HUES64 (cell line): ENCODE data around the gene NHLRC4.

Experiments
- H3K27ac ChIP-seq: 2 replicates; pipeline ENCODE4 v1.7.0; 2013; ENCODE audit warnings: low read depth, low read length, inconsistent platforms
- H3K27me3 ChIP-seq: 2 replicates; pipeline ENCODE4 v1.6.1; 2013; ENCODE audit warnings: mild to moderate bottlenecking, low read length; ENCODE audit not compliant: insufficient read depth
- H3K36me3 ChIP-seq: 2 replicates; pipeline ENCODE4 v1.6.1; 2013; ENCODE audit warnings: mild to moderate bottlenecking, low read length; ENCODE audit not compliant: insufficient read depth
- H3K4me1 ChIP-seq: 2 replicates; pipeline ENCODE4 v1.6.1; 2013; ENCODE audit warnings: mild to moderate bottlenecking, low read length, moderate library complexity; ENCODE audit not compliant: insufficient read depth
- H3K4me3 ChIP-seq: 2 replicates; pipeline ENCODE4 v1.5.1; 2013; ENCODE audit warnings: mild to moderate bottlenecking, low read length, moderate library complexity
- H3K9ac ChIP-seq: 2 replicates; pipeline ENCODE4 v1.6.1; 2013; ENCODE audit warnings: mild to moderate bottlenecking, low read depth, low read length
- H3K9me3 ChIP-seq: 2 replicates; pipeline ENCODE4 v1.6.1; 2013; ENCODE audit warnings: low read depth, low read length; ENCODE audit not compliant: insufficient read depth
- WGBS: fragments of 150-250, 120-280 bp; methylation state at CpG from one replicate; pipeline ENCODE4 v1.1.7; 2013; ENCODE audit warnings: missing lambda C conversion rate; 5-methylcytosine and 5-hydroxymethylcytosine counted together

NHLRC4 gene

DNA sequence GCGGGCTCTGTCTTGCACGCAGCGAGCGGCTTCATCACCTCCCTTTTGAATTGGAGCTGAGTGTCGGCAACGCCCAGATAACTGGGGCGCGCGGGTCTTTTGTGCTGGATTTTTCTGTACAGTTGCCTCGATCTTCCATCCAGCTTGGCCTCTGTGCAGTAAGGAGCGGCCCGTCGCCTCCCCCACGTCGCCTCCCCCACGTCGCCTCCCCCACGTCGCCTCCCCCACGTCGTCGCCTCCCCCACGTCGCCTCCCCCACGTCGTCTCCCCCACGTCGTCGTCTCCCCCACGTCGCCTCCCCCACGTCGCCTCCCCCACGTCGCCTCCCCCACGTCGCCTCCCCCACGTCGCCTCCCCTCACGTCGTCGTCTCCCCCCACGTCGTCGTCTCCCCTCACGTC, 22.3 kb upstream of the NHLRC4 start:
- no peak overlapping the region for H3K4me3 ChIP-seq
- no peak overlapping the region for H3K27ac ChIP-seq
- H3K9me3 ChIP-seq = no peaks in the 10 kb centered on the region
- no peaks in the 10 kb centered on the region for H3K36me3 ChIP-seq
- no peaks in the 10 kb centered on the region for H3K4me1 ChIP-seq
- no peak overlapping the region for H3K9ac ChIP-seq
- no peaks in the 10 kb centered on the region for H3K27me3 ChIP-seq
- WGBS = 95% methylated on average over 42 of the region's 46 CpGs

DNA sequence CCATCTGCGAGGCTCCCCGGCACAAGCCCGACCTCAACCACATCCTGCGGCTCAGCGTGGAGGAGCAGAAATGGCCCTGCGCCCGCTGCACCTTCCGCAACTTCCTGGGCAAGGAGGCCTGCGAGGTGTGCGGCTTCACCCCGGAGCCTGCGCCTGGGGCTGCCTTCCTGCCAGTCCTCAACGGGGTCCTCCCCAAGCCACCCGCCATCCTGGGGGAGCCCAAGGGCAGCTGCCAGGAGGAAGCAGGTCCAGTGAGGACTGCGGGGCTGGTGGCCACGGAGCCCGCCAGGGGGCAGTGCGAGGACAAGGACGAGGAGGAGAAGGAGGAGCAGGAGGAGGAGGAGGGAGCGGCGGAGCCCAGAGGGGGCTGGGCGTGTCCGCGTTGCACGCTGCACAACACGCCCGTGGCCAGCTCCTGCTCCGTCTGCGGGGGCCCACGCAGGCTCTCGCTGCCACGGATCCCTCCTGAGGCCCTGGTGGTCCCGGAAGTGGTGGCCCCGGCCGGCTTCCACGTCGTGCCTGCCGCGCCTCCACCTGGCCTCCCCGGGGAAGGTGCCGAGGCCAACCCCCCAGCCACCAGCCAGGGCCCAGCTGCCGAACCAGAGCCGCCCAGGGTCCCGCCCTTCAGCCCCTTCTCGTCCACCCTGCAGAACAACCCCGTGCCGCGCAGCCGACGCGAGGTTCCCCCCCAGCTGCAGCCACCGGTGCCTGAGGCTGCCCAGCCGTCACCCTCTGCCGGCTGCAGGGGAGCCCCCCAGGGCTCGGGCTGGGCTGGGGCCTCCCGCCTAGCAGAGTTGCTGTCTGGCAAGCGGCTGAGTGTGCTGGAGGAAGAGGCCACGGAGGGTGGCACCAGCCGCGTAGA, 19.7 kb upstream of the NHLRC4 start:
- Histone ChIP-seq H3K36me3 (peaks cover 9% of the 10 kb centered on the region), H3K9ac (no peak overlapping the region), H3K4me1 (no peaks in the 10 kb centered on the region), H3K9me3 (no peaks in the 10 kb centered on the region), H3K4me3 (no peak overlapping the region), H3K27me3 (no peaks in the 10 kb centered on the region), H3K27ac (no peak overlapping the region)
- 88% methylated on average over 60 of the region's 60 CpGs for WGBS

DNA sequence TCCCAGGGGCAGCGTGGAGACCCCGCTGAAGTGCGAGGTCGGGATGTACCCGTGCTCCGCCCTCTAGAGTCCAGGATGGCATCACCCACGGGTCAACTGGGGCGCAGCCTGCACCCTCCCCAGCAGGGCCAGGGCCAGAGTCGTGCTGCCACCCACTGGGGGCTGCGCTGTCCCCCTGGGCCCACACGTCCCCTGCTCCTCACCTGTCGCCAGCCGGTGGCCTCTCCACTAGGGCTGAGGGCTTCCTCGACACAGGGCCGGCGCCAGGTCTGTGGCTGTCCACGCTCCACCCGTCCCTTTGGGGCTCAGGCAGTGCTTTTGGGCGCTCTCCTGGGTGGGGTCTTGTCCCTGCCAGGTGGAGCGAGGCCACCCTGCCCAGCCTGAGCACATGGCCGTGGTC, 18.2 kb upstream of the NHLRC4 start:
- 95% methylated on average over 21 of the region's 21 CpGs for WGBS
- Histone ChIP-seq H3K27me3 (no peaks in the 10 kb centered on the region), H3K9me3 (no peaks in the 10 kb centered on the region), H3K4me3 (no peak overlapping the region), H3K9ac (no peak overlapping the region), H3K27ac (no peak overlapping the region), H3K4me1 (no peaks in the 10 kb centered on the region), H3K36me3 (peaks cover 15% of the 10 kb centered on the region)

DNA sequence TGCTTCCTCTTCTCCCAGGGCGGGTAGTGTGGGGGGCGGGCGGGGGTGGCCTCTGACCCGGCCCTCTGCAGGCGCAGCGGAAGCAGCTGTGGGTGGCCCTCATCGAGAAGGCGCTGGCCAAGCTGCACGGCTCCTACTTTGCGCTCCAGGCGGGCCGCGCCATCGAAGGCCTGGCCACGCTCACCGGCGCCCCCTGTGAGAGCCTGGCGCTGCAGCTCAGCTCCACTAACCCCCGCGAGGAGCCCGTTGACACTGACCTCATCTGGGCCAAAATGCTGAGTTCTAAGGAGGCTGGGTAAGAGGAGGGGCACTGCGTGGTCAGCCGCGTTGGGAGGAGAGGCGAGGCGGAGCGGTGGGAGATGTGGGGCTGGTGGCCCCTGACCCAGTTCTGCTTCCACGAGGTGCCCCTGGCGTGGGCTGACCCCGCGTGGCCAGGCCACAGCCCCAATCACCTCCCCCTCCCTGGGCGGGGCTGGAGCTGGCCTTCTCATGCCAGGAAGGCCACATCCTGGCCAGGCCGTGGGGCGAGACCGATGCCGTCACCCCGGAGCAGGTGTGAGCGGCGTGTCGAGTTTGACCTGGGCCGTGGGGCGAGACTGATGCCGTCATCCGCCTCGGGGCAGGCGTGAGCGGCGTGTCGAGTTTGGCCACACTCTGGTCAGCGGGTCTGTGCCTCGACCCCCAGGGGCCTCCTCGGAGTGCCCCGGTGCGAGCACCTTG, 17.1 kb upstream of the NHLRC4 start:
- Histone ChIP-seq H3K9me3 (no peaks in the 10 kb centered on the region), H3K27me3 (no peaks in the 10 kb centered on the region), H3K9ac (no peak overlapping the region), H3K36me3 (peaks cover 15% of the 10 kb centered on the region), H3K4me3 (no peak overlapping the region), H3K4me1 (no peaks in the 10 kb centered on the region), H3K27ac (no peak overlapping the region)
- 94% methylated on average over 54 of the region's 54 CpGs for WGBS

GRCh38 chr16:551210-551609, 15.6 kb upstream of the NHLRC4 start:
- 97% methylated on average over 28 of the region's 28 CpGs for WGBS
- H3K27me3 ChIP-seq = no peaks in the 10 kb centered on the region
- H3K4me3 ChIP-seq = no peak overlapping the region
- no peaks in the 10 kb centered on the region for H3K4me1 ChIP-seq
- H3K36me3 ChIP-seq = peaks cover 15% of the 10 kb centered on the region
- no peak overlapping the region for H3K9ac ChIP-seq
- no peaks in the 10 kb centered on the region for H3K9me3 ChIP-seq
- no peak overlapping the region for H3K27ac ChIP-seq

DNA sequence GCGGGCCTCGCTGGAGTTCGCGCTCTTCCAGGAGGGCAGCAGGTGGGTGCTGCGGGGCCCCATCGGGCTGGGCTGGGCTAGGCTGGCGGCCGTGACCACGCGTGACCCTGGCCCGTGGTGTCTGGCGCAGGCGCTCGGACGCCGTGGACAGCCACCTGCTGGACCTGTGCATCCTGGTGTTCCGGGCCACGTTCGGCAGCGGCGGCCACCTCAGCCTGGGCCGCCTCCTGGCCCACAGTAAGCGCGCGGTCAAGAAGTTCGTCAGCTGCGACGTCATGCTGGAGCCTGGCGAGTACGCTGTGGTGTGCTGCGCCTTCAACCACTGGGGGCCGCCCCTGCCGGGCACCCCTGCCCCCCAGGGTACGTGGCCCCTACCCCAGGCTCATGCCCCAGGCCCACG, 14.6 kb upstream of the NHLRC4 start:
- no peaks in the 10 kb centered on the region for H3K4me1 ChIP-seq

GRCh38 chr16:553601-554296, 13.1 kb upstream of the NHLRC4 start:
- 95% methylated on average over 33 of the region's 33 CpGs for WGBS
- no peak overlapping the region for H3K9ac ChIP-seq
- H3K4me3 ChIP-seq = no peak overlapping the region
- H3K36me3 ChIP-seq = peaks cover 15% of the 10 kb centered on the region
- H3K4me1 ChIP-seq = no peaks in the 10 kb centered on the region
- peaks cover 7% of the 10 kb centered on the region for H3K27me3 ChIP-seq
- no peak overlapping the region for H3K27ac ChIP-seq
- H3K9me3 ChIP-seq = no peaks in the 10 kb centered on the region

More for the DNA sequence above, 14.6 kb upstream of the NHLRC4 start:
- no peak overlapping the region for H3K9ac ChIP-seq
- peaks cover 15% of the 10 kb centered on the region for H3K36me3 ChIP-seq
- no peaks in the 10 kb centered on the region for H3K9me3 ChIP-seq
- H3K27ac ChIP-seq = no peak overlapping the region
- H3K27me3 ChIP-seq = no peaks in the 10 kb centered on the region
- no peak overlapping the region for H3K4me3 ChIP-seq
- 96% methylated on average over 35 of the region's 35 CpGs for WGBS

- H3K27ac ChIP-seq = no peak overlapping the region
- H3K27me3 ChIP-seq = peaks cover 12% of the 10 kb centered on the region
- H3K4me1 ChIP-seq = 0 out of 2 replicates have a peak, but pooled peaks cover under 1% of the 10 kb centered on the region
- whole genome bisulfite sequencing = 87% methylated on average over 11 of the region's 11 CpGs
- peaks cover 15% of the 10 kb centered on the region for H3K36me3 ChIP-seq
- no peak overlapping the region for H3K4me3 ChIP-seq
- H3K9ac ChIP-seq = no peak overlapping the region
- no peaks in the 10 kb centered on the region for H3K9me3 ChIP-seq
Measured at GRCh38 chr16:554297-554621, 12.5 kb upstream of the NHLRC4 start.

DNA sequence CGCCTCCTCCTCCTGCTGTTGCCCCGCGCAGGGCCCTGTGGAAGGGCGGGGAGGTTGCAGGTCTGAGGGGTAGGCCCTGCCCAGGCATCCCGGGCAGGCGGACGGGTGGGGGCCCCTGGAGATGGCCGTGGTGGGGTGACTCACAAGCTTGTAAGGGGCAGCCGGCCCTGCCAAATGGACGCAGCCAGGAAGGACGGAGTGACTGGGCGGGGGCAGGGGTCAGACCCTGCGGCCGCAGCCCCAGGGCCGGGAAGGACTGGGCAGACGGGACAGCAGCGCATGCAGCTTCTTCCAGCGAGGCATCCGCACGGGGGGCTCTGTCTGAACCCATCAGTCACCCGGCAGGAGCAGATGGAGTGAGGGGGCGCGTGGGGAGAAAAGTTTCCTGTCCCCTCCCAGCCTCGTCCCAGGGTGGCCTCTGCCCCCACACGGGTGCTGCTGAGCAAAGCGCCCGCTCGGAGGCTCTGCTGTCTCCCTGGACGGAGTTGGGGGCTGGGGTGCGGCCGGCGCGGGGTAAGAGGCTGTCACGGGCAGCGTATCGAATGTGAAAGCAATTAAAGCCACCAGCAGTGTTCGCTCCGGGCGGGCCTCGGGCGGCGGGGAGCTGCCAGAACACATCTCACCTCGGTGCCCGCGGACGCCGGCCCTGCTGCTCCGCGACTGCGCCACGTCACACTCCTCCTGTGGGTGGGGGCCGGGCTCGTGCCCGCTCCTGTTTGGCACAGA, 12.0 kb upstream of the NHLRC4 start:
- H3K4me3 ChIP-seq = no peak overlapping the region
- no peaks in the 10 kb centered on the region for H3K9me3 ChIP-seq
- peaks cover 15% of the 10 kb centered on the region for H3K36me3 ChIP-seq
- H3K4me1 ChIP-seq = 0 out of 2 replicates have a peak, but pooled peaks cover 3% of the 10 kb centered on the region
- WGBS = 93% methylated on average over 54 of the region's 54 CpGs
- H3K27me3 ChIP-seq = peaks cover 17% of the 10 kb centered on the region
- H3K9ac ChIP-seq = no peak overlapping the region
- no peak overlapping the region for H3K27ac ChIP-seq

- Histone ChIP-seq H3K9me3 (no peaks in the 10 kb centered on the region), H3K9ac (no peak overlapping the region), H3K27ac (no peak overlapping the region), H3K36me3 (peaks cover 15% of the 10 kb centered on the region), H3K4me1 (0 out of 2 replicates have a peak, but pooled peaks cover 3% of the 10 kb centered on the region), H3K4me3 (no peak overlapping the region), H3K27me3 (peaks cover 27% of the 10 kb centered on the region)
- 87% methylated on average over 32 of the region's 32 CpGs for WGBS
Measured at GRCh38 chr16:555528-556473, 11.0 kb upstream of the NHLRC4 start.
